ENCODE data around the gene CYRIA. TPM values are rescaled to one million over a fixed set of nuclear protein-coding genes. Genes with fewer than 3 reads are reported as not detected.

Gene CYRIA
- total and polyA plus RNA-seq, 2 donors (not counting 3 experiments of a cell fraction or from before 2014, with no cell fraction given): 9.3 to 38.4 TPM

- FAIRE-seq (no peak), DNase-seq (ENCODE audit: low read depth, low spot score) (no peak)
- no peaks in the 10 kb centered on the region for H3K27me3 ChIP-seq (ENCODE audit: control insufficient read depth in 2 of 2, insufficient read depth in 2 of 2, low read length in 2 of 2)
- no peaks in the 10 kb centered on the region for H3K36me3 ChIP-seq (ENCODE audit: control insufficient read depth in 2 of 2, extremely low read depth in 1 of 2, insufficient read depth in 2 of 2, low read length in 2 of 2)
- TF ChIP-seq EZH2 (IDR thresholded peaks at IDR 0.05; ENCODE audit: borderline replicate concordance, low read depth, low read length, severe bottlenecking): no peak
- TF ChIP-seq POLR2A (IDR thresholded peaks at IDR 0.05; ENCODE audit: low read depth, low read length): no peak
- no peak for TF ChIP-seq MYC (IDR thresholded peaks at IDR 0.05; ENCODE audit: low read depth, low read length)
- TF ChIP-seq FOS (IDR thresholded peaks at IDR 0.05; ENCODE audit: borderline replicate concordance, insufficient read depth, low read length): no peak
- TF ChIP-seq MAX (IDR thresholded peaks at IDR 0.05; ENCODE audit: insufficient read depth, insufficient read length): no peak
- TF ChIP-seq POLR2AphosphoS5 (IDR thresholded peaks at IDR 0.05; ENCODE audit: insufficient read depth, low read depth, low read length): no peak
- no peak for TF ChIP-seq JUN (IDR thresholded peaks at IDR 0.05; ENCODE audit: borderline replicate concordance, insufficient read depth, insufficient read length, low read depth)
- TF ChIP-seq, protein P1, sequence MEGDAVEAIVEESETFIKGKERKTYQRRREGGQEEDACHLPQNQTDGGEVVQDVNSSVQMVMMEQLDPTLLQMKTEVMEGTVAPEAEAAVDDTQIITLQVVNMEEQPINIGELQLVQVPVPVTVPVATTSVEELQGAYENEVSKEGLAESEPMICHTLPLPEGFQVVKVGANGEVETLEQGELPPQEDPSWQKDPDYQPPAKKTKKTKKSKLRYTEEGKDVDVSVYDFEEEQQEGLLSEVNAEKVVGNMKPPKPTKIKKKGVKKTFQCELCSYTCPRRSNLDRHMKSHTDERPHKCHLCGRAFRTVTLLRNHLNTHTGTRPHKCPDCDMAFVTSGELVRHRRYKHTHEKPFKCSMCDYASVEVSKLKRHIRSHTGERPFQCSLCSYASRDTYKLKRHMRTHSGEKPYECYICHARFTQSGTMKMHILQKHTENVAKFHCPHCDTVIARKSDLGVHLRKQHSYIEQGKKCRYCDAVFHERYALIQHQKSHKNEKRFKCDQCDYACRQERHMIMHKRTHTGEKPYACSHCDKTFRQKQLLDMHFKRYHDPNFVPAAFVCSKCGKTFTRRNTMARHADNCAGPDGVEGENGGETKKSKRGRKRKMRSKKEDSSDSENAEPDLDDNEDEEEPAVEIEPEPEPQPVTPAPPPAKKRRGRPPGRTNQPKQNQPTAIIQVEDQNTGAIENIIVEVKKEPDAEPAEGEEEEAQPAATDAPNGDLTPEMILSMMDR (IDR thresholded peaks at IDR 0.05; ENCODE audit: extremely low read depth in 1 of 2, insufficient read depth in 1 of 2, low read depth in 1 of 2, low read length in 2 of 2): no peak
- TF ChIP-seq GATA2 (IDR thresholded peaks at IDR 0.05; ENCODE audit: insufficient read depth, insufficient read length, low read depth, low read length): no peak
- no peak overlapping the region for H2AFZ ChIP-seq (ENCODE audit: low read depth, low read length)
- no peak overlapping the region for H3K4me3 ChIP-seq (replicated peaks in 1 of 3; ENCODE audit: insufficient read depth in 1 of 3, low read depth in 1 of 3, low read length in 3 of 3)
- no peaks in the 10 kb centered on the region for H4K20me1 ChIP-seq (replicated peaks; ENCODE audit: control insufficient read depth, extremely low read depth, insufficient read depth, low read length)
- peak overlapping the region; percentile 1 for H3K4me2 ChIP-seq (ENCODE audit: insufficient read depth, low read length)
- peaks cover 36% of the 10 kb centered on the region for H3K4me1 ChIP-seq (ENCODE audit: control insufficient read depth, extremely low read depth, insufficient read depth, low read length)
- intact Hi-C loops (cut with micrococcal nuclease): loop anchor here (10.0 kb wide), 1 partner anchor 1091 kb away; the partner anchor contains the start of genes GEN1 and SMC6
- H3K79me2 ChIP-seq (ENCODE audit: control insufficient read depth, insufficient read depth, low read length): peaks cover 45% of the 10 kb centered on the region
- no peak overlapping the region for H3K9ac ChIP-seq (replicated peaks; ENCODE audit: extremely low read depth, insufficient read depth, low read length)
- POLR2A ChIA-PET: no interaction called here
- H3K27ac ChIP-seq (ENCODE audit: insufficient read depth, low read depth, low read length): no peak overlapping the region
- dilution Hi-C loops (cut with MboI; ENCODE audit: extremely low pct_ligation_motif_present, low sequenced_read_pairs): no loop called here
- CTCF ChIA-PET: interaction anchor here (0.9 to 6.1 kb wide), 8 partner anchors 10 to 55 kb away, joined by 3 to 48 read pairs (median 4); no protein-coding TSS in a partner anchor
- H3K9me1 ChIP-seq (replicated peaks; ENCODE audit: control insufficient read depth, extremely low read depth, insufficient read depth, low read length): no peaks in the 10 kb centered on the region
- no TSS peak for BruUV-seq (replicated peaks)
- H3K9me3 ChIP-seq (replicated peaks; ENCODE audit: control insufficient read depth, insufficient read depth, low read length): no peaks in the 10 kb centered on the region
Measured at GRCh38 chr2:16663121-16663905, 2.3 kb downstream of the CYRIA start.
